Ishikawa (cell line): ENCODE measurements around the gene PCGF5.

Source experiments
- EP300 ChIP-seq: IDR thresholded peaks from 2 replicates; pipeline ENCODE4 v1.6.1; 2012; ENCODE audit warnings: borderline replicate concordance
- RAD21 ChIP-seq: IDR thresholded peaks from 2 replicates; pipeline ENCODE4 v1.6.1; 2012; ENCODE audit warnings: low read depth
- TAF1 ChIP-seq: IDR thresholded peaks from 2 replicates; pipeline ENCODE4 v1.6.1; 2012; ENCODE audit warnings: low read depth, mild to moderate bottlenecking
- TF ChIP-seq, protein P1 (sequence below): IDR thresholded peaks from 2 replicates; pipeline ENCODE4 v1.6.1; 2012; ENCODE audit warnings: low read depth, mild to moderate bottlenecking

DNA sequence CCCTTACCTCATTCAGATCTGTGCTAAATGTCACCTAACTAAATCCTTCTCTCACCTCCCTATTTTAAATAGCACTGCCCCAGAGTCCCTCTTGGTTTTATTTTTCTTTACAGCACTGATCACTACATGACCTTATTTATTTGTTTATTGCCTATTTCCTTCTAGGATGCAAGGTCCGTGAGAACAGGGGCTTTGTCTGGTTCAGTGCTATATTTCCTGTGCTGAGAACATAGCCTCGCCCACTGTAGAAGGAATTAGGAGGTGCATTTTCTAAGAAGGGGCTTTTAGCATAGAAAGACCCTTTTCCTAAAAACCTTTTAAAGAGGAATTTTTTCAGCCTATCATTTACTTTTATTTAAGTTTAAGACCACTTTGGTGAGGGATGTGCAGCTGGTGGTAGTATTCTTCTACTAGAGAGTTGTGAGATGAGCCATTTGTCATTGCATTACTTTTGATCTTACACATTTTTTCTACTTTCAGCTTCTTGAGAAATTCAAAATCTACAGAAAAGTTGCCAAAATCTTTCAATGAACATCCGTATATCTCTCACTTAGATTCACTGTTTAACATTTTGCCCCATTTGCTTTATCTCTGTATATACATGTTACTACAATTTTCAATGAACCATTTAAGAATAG lies 13.5 kb upstream of the PCGF5 start:
- TF ChIP-seq EP300, result no peak
- TF ChIP-seq TAF1, result no peak
- no peak for TF ChIP-seq RAD21
- TF ChIP-seq, protein P1, sequence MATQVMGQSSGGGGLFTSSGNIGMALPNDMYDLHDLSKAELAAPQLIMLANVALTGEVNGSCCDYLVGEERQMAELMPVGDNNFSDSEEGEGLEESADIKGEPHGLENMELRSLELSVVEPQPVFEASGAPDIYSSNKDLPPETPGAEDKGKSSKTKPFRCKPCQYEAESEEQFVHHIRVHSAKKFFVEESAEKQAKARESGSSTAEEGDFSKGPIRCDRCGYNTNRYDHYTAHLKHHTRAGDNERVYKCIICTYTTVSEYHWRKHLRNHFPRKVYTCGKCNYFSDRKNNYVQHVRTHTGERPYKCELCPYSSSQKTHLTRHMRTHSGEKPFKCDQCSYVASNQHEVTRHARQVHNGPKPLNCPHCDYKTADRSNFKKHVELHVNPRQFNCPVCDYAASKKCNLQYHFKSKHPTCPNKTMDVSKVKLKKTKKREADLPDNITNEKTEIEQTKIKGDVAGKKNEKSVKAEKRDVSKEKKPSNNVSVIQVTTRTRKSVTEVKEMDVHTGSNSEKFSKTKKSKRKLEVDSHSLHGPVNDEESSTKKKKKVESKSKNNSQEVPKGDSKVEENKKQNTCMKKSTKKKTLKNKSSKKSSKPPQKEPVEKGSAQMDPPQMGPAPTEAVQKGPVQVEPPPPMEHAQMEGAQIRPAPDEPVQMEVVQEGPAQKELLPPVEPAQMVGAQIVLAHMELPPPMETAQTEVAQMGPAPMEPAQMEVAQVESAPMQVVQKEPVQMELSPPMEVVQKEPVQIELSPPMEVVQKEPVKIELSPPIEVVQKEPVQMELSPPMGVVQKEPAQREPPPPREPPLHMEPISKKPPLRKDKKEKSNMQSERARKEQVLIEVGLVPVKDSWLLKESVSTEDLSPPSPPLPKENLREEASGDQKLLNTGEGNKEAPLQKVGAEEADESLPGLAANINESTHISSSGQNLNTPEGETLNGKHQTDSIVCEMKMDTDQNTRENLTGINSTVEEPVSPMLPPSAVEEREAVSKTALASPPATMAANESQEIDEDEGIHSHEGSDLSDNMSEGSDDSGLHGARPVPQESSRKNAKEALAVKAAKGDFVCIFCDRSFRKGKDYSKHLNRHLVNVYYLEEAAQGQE, result no peak
